K562 (cell line): ENCODE data around the gene CST4. TPM values are rescaled to one million over a fixed set of nuclear protein-coding genes. Genes with fewer than 3 reads are reported as not detected.
"Not testable (repeated sequence)": the region's sequence is repeated elsewhere in the genome, so short reads cannot be mapped to it uniquely, and the experiment has no call there.

Experiments
- ATAC-seq: fragments of 200-7000 bp; cut with Tn5 transposase; 3 replicates; pipeline ENCODE4 v1.9.1; 2020; ENCODE audit warnings: moderate library complexity
- BruUV-seq: library from RNA; stranded (reverse); fragments of 400-500 nt; replicated peaks from 2 replicates; lab custom pipeline; 2021; lab: Mats Ljungman, UMichigan
- CTCF ChIA-PET: fragments of 300-600 bp; formaldehyde crosslinking; extraction: SDS; loops from one replicate; lab custom pipeline; 2021; ENCODE audit warnings: low intra/inter-chr PET ratio; lab: Yijun Ruan, JAX
- POLR2A ChIA-PET: fragments of 300-600, 350-650 bp; sonication (Branson Sonifier 250); formaldehyde crosslinking; extraction: SDS; loops from one replicate; lab custom pipeline; 2021; ENCODE audit warnings: antibody characterized with exemption, inconsistent platforms; lab: Yijun Ruan, JAX
- DNase-seq, 4 experiments: peaks; one replicate each; pipeline versions ENCODE4 v3.0.0 to v3.0.0-alpha.2; 2011 to 2018; ENCODE audit warnings: low spot score in 3 of 4, mixed read lengths in 3 of 4; ENCODE audit errors: extremely low read depth in 1 of 4
- FAIRE-seq: peaks from 2 replicates; lab custom pipeline; 2011; peaks lifted over from hg19 to GRCh38; lab: Jason Lieb, UNC
- H2AFZ ChIP-seq: 2 replicates; pipeline ENCODE4 v1.6.0; 2011; ENCODE audit warnings: low read depth, low read length, control low read depth, inconsistent platforms
- H3K27ac ChIP-seq: fragments of 200-600 bp; 3 replicates; pipeline ENCODE4 v1.8.0; 2011; ENCODE audit warnings: low read depth, mild to moderate bottlenecking, control low read depth, inconsistent platforms, low read length, moderate library complexity, mixed read lengths; ENCODE audit errors: extremely low read depth
- H3K27me3 ChIP-seq, 2 experiments: fragments of 300-600 bp in 1 of 2; 2 replicates in 1 of 2; 3 replicates in 1 of 2; pipeline versions ENCODE4 v1.6.0 to v1.8.0; 2011; ENCODE audit warnings: inconsistent platforms in 2 of 2, low read length in 2 of 2, mild to moderate bottlenecking in 1 of 2, mixed read lengths in 1 of 2, moderate library complexity in 1 of 2; ENCODE audit not compliant: control insufficient read depth in 2 of 2, insufficient read depth in 2 of 2
- H3K36me3 ChIP-seq: fragments of 300-600 bp; 3 replicates; pipeline ENCODE4 v1.8.0; 2011; ENCODE audit warnings: mild to moderate bottlenecking, low read length, inconsistent platforms; ENCODE audit not compliant: control insufficient read depth, insufficient read depth
- H3K4me1 ChIP-seq, 2 experiments: fragments of 200-600 bp in 1 of 2; replicated peaks in 1 of 2; 2 replicates in 1 of 2; 3 replicates in 1 of 2; pipeline versions ENCODE4 v1.5.1 to v1.8.0; 2011; ENCODE audit warnings: inconsistent platforms in 2 of 2, low read length in 2 of 2, mild to moderate bottlenecking in 1 of 2, mixed read lengths in 1 of 2, moderate library complexity in 1 of 2; ENCODE audit not compliant: control insufficient read depth in 2 of 2, insufficient read depth in 2 of 2
- H3K4me2 ChIP-seq: 2 replicates; pipeline ENCODE4 v1.6.1; 2011; ENCODE audit warnings: low read length, control low read depth, inconsistent platforms, mixed read lengths; ENCODE audit not compliant: insufficient read depth
- H3K4me3 ChIP-seq: fragments of 200-600 bp; sonication (generic), shearing (Covaris generic); 2 replicates; pipeline ENCODE4 v1.5.1; 2016; ENCODE audit warnings: control low read depth, inconsistent platforms
- H3K79me2 ChIP-seq: fragments of 200-600 bp; 3 replicates; pipeline ENCODE4 v1.8.0; 2011; ENCODE audit warnings: low read length, inconsistent platforms; ENCODE audit not compliant: control insufficient read depth, insufficient read depth
- H3K9ac ChIP-seq, 2 experiments: 2 replicates each; pipeline versions ENCODE4 v1.6.0 to v1.6.1; 2011; ENCODE audit warnings: low read depth in 2 of 2, low read length in 2 of 2, control low read depth in 1 of 2, inconsistent platforms in 1 of 2, mild to moderate bottlenecking in 1 of 2, mixed read lengths in 1 of 2; ENCODE audit not compliant: insufficient read depth in 1 of 2
- H3K9me1 ChIP-seq: one replicate; pipeline ENCODE4 v1.6.0; 2011; ENCODE audit warnings: inconsistent platforms, mild to moderate bottlenecking, low read length, moderate library complexity; ENCODE audit not compliant: control insufficient read depth, insufficient read depth
- H3K9me3 ChIP-seq: replicated peaks from 2 replicates; pipeline ENCODE4 v1.5.1; 2011; ENCODE audit warnings: low read depth, low read length, inconsistent platforms; ENCODE audit not compliant: control insufficient read depth, insufficient read depth
- H4K20me1 ChIP-seq: replicated peaks from 2 replicates; pipeline ENCODE4 v1.6.1; 2011; ENCODE audit warnings: low read length, inconsistent platforms, mixed read lengths; ENCODE audit not compliant: control insufficient read depth, insufficient read depth
- MEIS2 ChIP-seq: fragments of 450-650 bp; IDR thresholded peaks from 2 replicates; pipeline ENCODE4 v1.6.1; 2014; ENCODE audit warnings: mild to moderate bottlenecking; ENCODE audit not compliant: partially characterized antibody
- PKNOX1 ChIP-seq: fragments of 450-650 bp; IDR thresholded peaks from 2 replicates; pipeline ENCODE4 v1.6.1; 2016
- WGBS: fragments of 100-300 bp; shearing (Covaris generic); methylation state at CpG from one replicate; pipeline ENCODE4 v1.1.6; 2016; ENCODE audit warnings: low coverage, mixed read lengths; ENCODE audit not compliant: insufficient coverage; ENCODE audit errors: missing lambda C conversion rate; 5-methylcytosine and 5-hydroxymethylcytosine counted together
- in situ Hi-C: fragments of 300-500 bp; cut with MboI; formaldehyde crosslinking; loops from 4 replicates; pipeline ENCODE4 v1.15.0; 2018; ENCODE audit warnings: inconsistent platforms, mixed read lengths
- intact Hi-C: fragments of 100-400 bp; cut with micrococcal nuclease; formaldehyde crosslinking; loops from 2 replicates; pipeline ENCODE4 v1.14.2; 2022
- polyA plus RNA-seq, 8 experiments: library from polyadenylated mRNA; depleted of rRNA in 4 of 8; stranded (reverse) in 5 of 8; unstranded in 3 of 8; fragments of >200 nt; fragmentation: Nextera tagmentation in 2 of 8; fragmentation: Illumina TruSeq in 1 of 8; extraction: Ambion mirVana in 2 of 8; extraction: Trizol in 1 of 8; gene quantifications; 2 replicates each; pipeline versions ENCODE4 v1.2.1 to v1.2.3, GENCODE V29; 2011 to 2014; ENCODE audit warnings: inconsistent platforms in 1 of 8, missing spikeins in 1 of 8
- total RNA-seq, 7 experiments: library from RNA; depleted of rRNA in 6 of 7; stranded (reverse); fragments of >200 nt in 6 of 7; fragmentation: Illumina TruSeq in 2 of 7; extraction: Trizol in 2 of 7; gene quantifications; 2 replicates each; pipeline versions ENCODE4 v1.2.1 to v1.2.3, GENCODE V29; 2011 to 2021; ENCODE audit warnings: low replicate concordance in 1 of 7
- TF ChIP-seq, protein P1 (sequence below), 2 experiments: IDR thresholded peaks in 1 of 2; conservative IDR thresholded peaks in 1 of 2; 2 replicates each; pipeline ENCODE4 v1.6.1; 2016; ENCODE audit warnings: low read depth in 2 of 2, mild to moderate bottlenecking in 1 of 2, missing compliant biosample characterization in 1 of 2, missing genetic modification characterization in 1 of 2, moderate library complexity in 1 of 2

Gene CST4
- total and polyA plus RNA-seq, 9 of the 15 experiments (the other 6 are each of a cell fraction or from before 2014, with no cell fraction given): not detected

DNA sequence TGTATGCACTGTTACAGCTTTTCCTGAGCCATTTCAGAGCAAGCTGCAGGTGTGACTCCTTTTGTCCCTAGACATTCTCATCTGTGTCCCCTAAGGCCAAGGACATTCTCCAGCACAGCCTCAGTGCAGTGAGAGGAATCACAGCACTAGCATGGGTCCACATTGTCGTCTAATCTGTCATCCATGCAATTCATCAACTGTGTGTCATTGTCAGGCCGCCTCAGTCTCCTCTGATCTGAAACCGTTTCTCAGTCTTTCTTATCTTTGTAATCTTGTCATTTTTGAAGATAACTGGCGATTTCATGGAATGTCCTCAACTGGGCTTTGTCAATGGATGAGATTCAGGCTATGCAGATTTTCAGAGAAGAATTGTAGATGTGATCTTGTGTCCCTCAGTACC lies 24.8 kb downstream of the CST4 start:
- WGBS: 3% methylated on average over 4 of the region's 4 CpGs
- ATAC-seq, FAIRE-seq, H3K9me1 ChIP-seq, H3K27ac ChIP-seq, intact Hi-C loops: not testable (repeated sequence)
- TF ChIP-seq MEIS2: peak; percentile 86
- TF ChIP-seq PKNOX1: peak; percentile 39; the same call in 1 of the 2 replicates
- TF ChIP-seq, protein P1, sequence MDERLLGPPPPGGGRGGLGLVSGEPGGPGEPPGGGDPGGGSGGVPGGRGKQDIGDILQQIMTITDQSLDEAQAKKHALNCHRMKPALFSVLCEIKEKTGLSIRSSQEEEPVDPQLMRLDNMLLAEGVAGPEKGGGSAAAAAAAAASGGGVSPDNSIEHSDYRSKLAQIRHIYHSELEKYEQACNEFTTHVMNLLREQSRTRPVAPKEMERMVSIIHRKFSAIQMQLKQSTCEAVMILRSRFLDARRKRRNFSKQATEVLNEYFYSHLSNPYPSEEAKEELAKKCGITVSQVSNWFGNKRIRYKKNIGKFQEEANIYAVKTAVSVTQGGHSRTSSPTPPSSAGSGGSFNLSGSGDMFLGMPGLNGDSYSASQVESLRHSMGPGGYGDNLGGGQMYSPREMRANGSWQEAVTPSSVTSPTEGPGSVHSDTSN (CRISPR knock-in tag; IDR thresholded peaks at IDR 0.05; ENCODE audit: low read depth): not testable (repeated sequence)
- TF ChIP-seq, protein P1 (tag; conservative IDR thresholded peaks at IDR 0.05; ENCODE audit: low read depth): peak; percentile 74
- TF ChIP-seq, all 486 proteins: peak for 3; not testable (repeated sequence) for 483
- POLR2A ChIA-PET, H4K20me1 ChIP-seq, H3K27me3 ChIP-seq, H3K4me3 ChIP-seq, H3K4me2 ChIP-seq, H2AFZ ChIP-seq, DNase-seq, H3K36me3 ChIP-seq, CTCF ChIA-PET, in situ Hi-C loops, BruUV-seq, H3K9ac ChIP-seq, H3K9me3 ChIP-seq, H3K79me2 ChIP-seq: not testable (repeated sequence)
- H3K4me1 ChIP-seq: peaks cover 4 to 14% of the 10 kb centered on the region in 2 experiments; a peak in 4 of 5 replicates
